B cell (primary cell): ENCODE data around the gene MAGEA2.

Experiments
- EZH2 ChIP-seq: IDR thresholded peaks from 2 replicates; pipeline ENCODE4 v1.6.1; 2012; ENCODE audit warnings: borderline replicate concordance, low read depth, mild to moderate bottlenecking, moderate library complexity, low read length; ENCODE audit not compliant: insufficient read depth, poor library complexity, severe bottlenecking
- TF ChIP-seq, protein P1 (sequence below): fragments of 200-600 bp; IDR thresholded peaks from one replicate; pipeline ENCODE4 v1.8.0; 2022; ENCODE audit warnings: antibody characterized with exemption, mild to moderate bottlenecking

DNA sequence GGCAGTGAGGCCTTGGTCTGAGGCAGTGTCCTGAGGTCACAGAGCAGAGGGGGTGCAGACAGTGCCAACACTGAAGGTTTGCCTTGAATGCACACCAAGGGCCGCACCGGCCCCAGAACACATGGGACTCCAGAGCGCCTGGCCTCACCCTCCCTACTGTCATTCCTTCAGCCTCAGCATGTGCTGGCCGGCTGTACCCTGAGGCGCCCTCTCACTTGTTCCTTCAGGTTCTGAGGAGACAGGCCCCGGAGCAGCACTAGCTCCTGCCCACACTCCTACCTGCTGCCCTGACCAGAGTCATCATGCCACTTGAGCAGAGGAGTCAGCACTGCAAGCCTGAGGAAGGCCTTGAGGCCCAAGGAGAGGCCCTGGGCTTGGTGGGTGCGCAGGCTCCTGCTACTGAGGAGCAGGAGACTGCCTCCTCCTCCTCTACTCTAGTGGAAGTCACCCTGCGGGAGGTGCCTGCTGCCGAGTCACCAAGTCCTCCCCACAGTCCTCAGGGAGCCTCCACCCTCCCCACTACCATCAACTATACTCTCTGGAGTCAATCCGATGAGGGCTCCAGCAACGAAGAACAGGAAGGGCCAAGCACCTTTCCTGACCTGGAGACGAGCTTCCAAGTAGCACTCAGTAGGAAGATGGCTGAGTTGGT lies 17.7 kb downstream of the MAGEA2 start:
- TF ChIP-seq, protein P1, sequence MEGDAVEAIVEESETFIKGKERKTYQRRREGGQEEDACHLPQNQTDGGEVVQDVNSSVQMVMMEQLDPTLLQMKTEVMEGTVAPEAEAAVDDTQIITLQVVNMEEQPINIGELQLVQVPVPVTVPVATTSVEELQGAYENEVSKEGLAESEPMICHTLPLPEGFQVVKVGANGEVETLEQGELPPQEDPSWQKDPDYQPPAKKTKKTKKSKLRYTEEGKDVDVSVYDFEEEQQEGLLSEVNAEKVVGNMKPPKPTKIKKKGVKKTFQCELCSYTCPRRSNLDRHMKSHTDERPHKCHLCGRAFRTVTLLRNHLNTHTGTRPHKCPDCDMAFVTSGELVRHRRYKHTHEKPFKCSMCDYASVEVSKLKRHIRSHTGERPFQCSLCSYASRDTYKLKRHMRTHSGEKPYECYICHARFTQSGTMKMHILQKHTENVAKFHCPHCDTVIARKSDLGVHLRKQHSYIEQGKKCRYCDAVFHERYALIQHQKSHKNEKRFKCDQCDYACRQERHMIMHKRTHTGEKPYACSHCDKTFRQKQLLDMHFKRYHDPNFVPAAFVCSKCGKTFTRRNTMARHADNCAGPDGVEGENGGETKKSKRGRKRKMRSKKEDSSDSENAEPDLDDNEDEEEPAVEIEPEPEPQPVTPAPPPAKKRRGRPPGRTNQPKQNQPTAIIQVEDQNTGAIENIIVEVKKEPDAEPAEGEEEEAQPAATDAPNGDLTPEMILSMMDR: no peak
- TF ChIP-seq EZH2: no peak
